GM19438 (cell line): Measurements from ENCODE around the gene GTPBP8.

Source experiments
- ATAC-seq: cut with Tn5 transposase; IDR thresholded peaks from one replicate; pipeline ENCODE4 v1.9.1; 2021; ENCODE audit warnings: low read depth; ENCODE audit not compliant: unreplicated experiment

GTPBP8 gene

DNA sequence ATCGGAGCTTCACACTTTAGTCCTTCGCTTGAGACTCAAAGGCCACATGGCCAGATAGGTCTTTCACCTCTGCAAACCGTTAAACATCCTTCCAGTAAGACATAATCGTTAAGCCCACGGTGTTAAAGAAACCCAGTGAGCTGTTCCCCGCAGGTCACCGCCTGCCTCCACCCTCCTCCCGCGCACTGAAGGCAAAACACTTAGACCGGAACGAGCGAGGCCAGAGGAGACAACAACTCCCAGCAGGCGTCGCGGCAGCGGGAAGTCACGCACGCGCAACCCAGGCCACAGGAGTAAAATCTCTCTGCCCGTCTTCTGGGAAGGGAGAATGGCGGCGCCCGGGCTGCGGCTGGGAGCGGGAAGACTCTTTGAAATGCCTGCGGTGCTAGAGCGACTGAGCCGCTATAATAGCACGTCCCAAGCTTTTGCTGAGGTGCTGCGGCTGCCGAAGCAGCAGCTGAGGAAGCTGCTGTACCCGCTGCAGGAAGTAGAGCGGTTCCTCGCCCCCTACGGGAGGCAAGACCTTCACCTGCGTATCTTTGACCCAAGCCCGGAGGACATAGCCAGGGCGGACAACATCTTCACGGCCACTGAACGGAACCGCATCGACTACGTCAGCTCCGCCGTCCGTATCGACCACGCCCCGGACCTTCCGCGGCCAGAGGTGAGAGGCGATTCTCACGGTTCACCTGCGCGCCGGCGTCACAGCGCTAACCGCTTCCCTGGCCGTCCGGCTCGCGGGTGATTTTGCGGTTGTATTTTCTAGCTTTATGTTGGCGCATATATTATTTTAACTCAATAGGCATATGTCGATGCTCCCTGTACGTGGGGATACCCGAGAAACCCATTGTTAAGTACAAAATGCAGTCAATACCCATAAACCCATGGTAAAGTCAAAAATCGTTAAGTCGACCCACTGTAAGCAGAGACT lies at the start of gene GTPBP8:
TSS of gene GTPBP8 (plus strand) at position 313 of the 931 bp plus-strand sequence. CDS start at position 329, 16 bp downstream.
- ATAC-seq, result peak; percentile 98

DNA sequence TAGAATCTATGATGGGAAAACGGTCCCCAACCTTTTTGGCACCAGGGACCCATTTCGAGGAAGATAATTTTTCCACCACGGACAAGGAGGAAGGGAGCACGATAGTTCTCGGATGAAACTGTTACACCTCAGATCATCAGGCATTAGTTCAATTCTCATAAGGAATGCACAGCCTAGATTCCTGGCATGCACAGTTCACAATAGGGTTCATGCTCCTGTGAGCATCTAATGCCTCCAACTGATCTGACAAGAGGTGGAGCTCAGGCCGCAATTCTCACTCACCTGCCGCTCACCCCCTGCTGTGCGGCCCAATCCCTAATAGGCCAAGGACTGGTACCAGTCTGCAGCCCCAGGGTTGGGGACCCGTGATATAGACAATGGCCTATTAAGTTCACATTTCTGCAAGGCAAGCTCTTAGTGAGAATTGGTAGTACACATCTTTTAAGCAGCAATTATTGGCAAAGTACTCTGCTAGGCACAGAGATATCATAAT lies 42.4 kb upstream of the GTPBP8 start:
- no peak for ATAC-seq

- no peak for ATAC-seq
Measured at GRCh38 chr3:112956351-112956750, 34.4 kb upstream of the GTPBP8 start.

DNA sequence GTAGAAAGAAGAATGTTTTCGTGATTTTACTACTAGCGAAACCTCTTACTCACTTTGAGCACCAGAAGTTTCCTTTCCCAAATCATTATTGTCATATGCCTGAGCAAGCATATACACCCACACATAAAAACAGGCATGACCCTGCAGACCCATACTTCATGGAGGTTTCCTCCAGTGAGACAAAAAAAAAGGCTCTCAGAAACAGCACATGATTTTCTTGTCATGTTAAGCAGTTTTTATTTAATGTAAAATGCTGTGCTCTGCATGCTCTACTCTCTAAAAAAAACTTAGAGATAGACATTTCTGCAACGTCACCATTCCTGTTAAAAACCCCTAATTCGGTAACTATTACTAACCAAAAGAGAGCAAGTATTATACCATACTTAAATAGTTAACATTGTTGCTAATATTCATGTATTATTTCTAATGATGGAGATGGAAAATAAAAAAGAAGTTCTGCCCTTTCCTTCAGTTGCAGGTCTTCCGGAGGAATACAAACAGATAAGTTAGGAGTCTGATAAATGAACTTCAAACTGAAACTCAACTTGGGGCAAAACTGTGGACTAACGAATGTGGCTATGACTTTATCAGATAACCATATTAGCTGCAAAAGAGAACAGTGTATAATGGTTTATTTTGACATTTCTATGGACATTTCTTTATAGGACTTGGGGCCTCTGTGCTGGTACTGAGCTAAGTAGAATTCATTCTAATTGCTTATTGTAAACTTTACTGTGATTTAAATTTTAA lies 31.8 kb upstream of the GTPBP8 start:
- ATAC-seq, result peak; percentile 70

- no peak for ATAC-seq
Measured at GRCh38 chr3:112963683-112964082, 27.1 kb upstream of the GTPBP8 start.

DNA sequence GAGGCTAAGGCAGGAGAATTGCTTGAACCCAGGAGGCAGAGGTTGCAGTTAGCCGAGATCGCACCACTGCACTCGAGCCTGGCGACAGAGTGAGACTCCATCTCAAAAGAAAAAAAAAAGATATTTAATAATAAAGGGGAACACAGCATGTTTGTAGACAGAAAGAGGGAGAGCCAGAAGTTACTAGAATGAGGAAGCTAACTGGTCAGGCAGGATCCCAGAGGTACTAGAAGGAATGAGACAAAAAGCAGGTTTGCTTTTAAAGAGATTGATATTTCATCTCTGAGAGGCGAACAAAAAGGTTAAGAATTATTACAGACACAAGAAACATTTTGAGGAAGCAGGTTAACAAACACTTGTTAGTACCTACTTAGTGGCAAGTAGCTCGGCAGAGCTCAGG lies 25.1 kb upstream of the GTPBP8 start:
- no peak for ATAC-seq

GRCh38 chr3:112966633-112967032 lies 24.2 kb upstream of the GTPBP8 start:
- no peak for ATAC-seq

DNA sequence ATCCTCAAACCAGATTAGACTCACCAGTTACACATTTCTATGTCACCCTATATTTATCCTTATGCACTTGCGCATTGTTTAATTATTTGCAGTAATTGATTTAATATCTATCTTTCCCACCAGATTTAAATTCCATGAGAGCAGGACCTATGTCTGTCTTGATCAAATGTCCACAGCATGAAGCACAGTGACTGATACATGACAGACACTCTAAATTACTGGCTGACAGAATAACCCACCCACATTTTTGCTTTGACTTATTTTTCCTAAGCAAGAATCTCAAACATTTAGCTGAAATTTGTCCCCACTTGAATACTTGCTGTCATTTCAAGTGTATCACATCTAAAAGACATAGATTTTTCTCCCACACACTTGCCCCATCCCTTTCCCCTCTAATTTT lies 23.4 kb upstream of the GTPBP8 start:
- ATAC-seq, result no peak

DNA sequence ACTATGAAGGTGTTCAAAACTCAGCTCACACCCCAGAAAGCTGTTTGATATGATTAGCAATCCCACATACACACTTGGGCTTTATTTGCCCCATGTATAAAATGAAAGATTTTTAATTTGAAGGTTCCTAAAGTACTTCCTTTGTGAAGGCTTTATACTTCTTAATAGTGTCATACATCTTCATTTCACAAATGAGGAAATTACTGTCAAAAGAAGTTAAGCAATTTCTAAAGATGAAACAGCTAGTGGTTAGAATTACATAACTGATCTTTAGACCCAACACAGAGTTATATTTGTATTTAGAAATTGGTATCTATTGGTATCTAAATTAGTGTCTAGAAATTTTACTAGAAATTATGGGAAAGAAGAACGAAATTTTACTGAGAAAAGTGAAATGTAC lies 23.0 kb upstream of the GTPBP8 start:
- ATAC-seq, result no peak

DNA sequence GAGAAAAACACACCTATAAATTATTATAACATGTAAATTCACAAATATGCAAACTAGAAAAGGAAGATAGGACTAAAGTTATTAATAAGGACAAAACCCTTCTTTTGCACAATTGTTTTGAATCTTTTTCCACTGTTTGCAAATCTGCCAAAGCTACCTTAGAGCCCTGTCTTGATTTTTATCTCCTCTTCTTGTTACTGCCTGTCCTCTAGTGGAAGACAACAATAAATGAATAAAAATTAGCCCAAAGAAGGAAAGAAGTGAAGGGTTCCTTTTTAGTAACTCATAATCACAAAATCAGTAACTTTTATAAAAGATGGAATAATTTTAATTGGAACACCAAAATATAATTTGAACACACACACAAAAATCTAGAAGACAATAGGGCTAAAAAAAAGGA lies 18.6 kb upstream of the GTPBP8 start:
- ATAC-seq, result no peak

DNA sequence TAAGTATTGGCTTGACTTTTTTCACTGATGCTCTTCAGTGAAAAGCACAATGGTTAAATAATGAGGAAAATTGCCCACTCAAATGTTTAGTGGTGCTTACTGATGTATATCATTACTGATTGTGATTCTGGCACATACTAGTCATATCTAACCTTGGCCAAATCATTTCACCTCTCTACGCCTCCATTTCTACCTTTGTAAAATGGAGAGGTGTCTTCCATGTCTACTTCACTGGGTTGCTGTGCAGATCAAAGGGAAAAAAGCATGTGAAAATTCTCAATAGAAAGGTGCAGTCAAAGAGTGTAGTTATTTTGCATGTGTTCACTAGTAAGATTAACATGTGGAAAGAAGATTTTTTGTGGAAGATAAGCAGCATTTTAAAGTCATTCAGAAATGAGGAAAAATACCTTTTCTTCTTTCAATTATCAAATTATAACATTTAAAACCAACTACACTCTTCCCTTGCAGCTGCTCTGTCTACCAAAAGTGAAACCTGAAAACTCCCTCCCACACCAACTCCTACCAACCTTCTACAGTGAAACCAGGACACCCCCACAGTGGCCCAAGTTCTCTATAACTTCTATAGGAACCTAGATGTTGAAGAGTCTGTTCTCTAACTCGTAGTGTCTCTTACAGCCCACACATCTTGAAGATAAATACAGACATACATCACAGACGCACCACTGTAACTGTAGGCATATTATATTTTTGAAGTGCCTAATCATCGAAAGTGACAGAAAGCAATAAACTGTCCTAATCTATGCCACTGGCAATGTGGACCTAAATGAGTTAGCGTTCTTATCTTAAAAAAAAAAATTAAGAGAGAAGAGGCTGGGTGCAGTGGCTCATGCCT lies 17.2 kb upstream of the GTPBP8 start:
- peak; percentile 66 for ATAC-seq

GRCh38 chr3:112974178-112974517 lies 16.6 kb upstream of the GTPBP8 start:
- peak; percentile 42 for ATAC-seq

GRCh38 chr3:112974894-112975293 lies 15.9 kb upstream of the GTPBP8 start, which contains the start of gene CD200R1:
TSS of gene CD200R1 (minus strand) at chr3:112975103. CDS start at chr3:112974857, 246 bp downstream.
- no peak for ATAC-seq

DNA sequence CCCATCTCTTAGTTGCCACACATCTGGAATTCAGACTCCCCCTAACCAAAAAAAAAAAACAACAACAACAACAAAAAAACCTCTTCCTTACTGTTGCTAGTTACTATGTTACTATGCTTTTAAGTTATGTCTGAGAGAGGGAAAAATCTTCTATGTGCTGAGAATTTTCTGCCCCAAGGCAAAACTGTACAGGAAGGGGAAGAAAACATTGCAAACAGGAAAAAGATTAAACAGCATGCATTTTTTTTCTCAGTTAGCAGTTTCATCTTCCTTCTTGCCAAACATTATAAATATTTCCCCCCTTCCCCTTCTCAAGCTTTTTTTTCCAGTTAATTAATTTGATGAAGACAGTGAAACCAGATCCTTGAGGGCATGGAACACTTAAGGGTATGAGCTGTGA lies 14.8 kb upstream of the GTPBP8 start:
- no peak for ATAC-seq

DNA sequence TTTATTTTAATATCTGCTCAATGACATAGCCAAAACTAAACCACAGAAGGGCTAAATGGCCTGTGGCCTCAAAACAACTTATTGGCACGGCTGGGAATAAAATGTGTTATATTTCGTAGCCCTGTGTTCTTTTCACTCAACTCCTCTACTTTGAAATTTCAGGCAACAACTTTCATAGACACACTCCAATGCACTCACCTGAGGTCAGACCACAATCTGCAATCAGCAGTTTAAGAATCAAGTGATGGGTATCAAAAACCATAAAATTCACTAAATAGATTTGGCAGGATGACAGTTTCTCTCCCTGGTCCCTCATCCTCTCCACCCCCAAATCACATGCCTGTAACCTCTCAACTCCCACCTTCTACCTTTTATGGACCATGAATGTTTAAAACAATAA lies 13.8 kb upstream of the GTPBP8 start:
- no peak for ATAC-seq

- ATAC-seq, result no peak
Measured at GRCh38 chr3:112979244-112979832, 11.4 kb upstream of the GTPBP8 start.

- no peak for ATAC-seq
Measured at GRCh38 chr3:112980080-112980479, 10.7 kb upstream of the GTPBP8 start.

- ATAC-seq, result no peak
Measured at GRCh38 chr3:112982710-112983109, 8.1 kb upstream of the GTPBP8 start.

GRCh38 chr3:112984485-112984884 lies 6.3 kb upstream of the GTPBP8 start:
- ATAC-seq, result no peak

- ATAC-seq, result no peak
Measured at GRCh38 chr3:112987710-112988334, 3.0 kb upstream of the GTPBP8 start.
